Peyer's patch (tissue), 4 donors: ENCODE data around the gene FAM240A. TPM values are rescaled to one million over a fixed set of nuclear protein-coding genes. Genes with fewer than 3 reads are reported as not detected.
A peak's percentile ranks its signal among the peaks of the same experiment; 100 is the strongest.

ENCODE experiments used
- DNase-seq, 3 donors: peaks; one replicate each; pipeline ENCODE4 v3.0.0-alpha.2; 2017 to 2019
- H3K27ac ChIP-seq, 4 donors: fragments of 200-600 bp; sonication (generic); one replicate each; pipeline ENCODE4 v1.5.1; 2016 to 2019
- H3K27me3 ChIP-seq, 2 donors: fragments of 200-600 bp; sonication (generic); one replicate each; pipeline ENCODE4 v1.5.1; 2019
- H3K36me3 ChIP-seq, 3 donors: fragments of 200-600 bp; sonication (generic); one replicate each; pipeline ENCODE4 v1.5.1; 2016 to 2019
- H3K4me1 ChIP-seq, 4 donors: fragments of 200-600 bp; sonication (generic); one replicate each; pipeline ENCODE4 v1.5.1; 2016 to 2019
- H3K4me3 ChIP-seq, 4 donors: fragments of 200-600 bp; sonication (generic); 1 replicate in 3 of 4; 2 replicates in 1 of 4; pipeline ENCODE4 v1.5.1; 2016 to 2019; ENCODE audit warnings: mild to moderate bottlenecking in 1 of 4
- H3K9me3 ChIP-seq, 4 donors: fragments of 200-600 bp; sonication (generic); one replicate each; pipeline ENCODE4 v1.5.1; 2016 to 2019; ENCODE audit warnings: mild to moderate bottlenecking in 1 of 4
- CTCF ChIP-seq, 6 experiments: fragments of 450-650 bp in 4 of 6; fragments of 200-600 bp in 2 of 6; sonication (generic) in 1 of 6; IDR thresholded peaks; one replicate each; pipeline ENCODE4 v1.5.1; 2017 to 2019; ENCODE audit warnings: antibody characterized with exemption in 6 of 6, mild to moderate bottlenecking in 3 of 6, moderate library complexity in 1 of 6
- POLR2A ChIP-seq, 2 donors: fragments of 450-650 bp; IDR thresholded peaks; one replicate each; pipeline ENCODE4 v1.5.1; 2017; ENCODE audit warnings: antibody characterized with exemption in 2 of 2, mild to moderate bottlenecking in 2 of 2, moderate library complexity in 2 of 2
- total RNA-seq, 4 donors: library from RNA; depleted of rRNA; stranded (reverse); fragments of >200 nt; gene quantifications; one replicate each; pipeline ENCODE4 v1.1.0, GENCODE V29; 2016

The FAM240A gene
- total RNA-seq, 4 donors from 2014 or later, result not detected

DNA sequence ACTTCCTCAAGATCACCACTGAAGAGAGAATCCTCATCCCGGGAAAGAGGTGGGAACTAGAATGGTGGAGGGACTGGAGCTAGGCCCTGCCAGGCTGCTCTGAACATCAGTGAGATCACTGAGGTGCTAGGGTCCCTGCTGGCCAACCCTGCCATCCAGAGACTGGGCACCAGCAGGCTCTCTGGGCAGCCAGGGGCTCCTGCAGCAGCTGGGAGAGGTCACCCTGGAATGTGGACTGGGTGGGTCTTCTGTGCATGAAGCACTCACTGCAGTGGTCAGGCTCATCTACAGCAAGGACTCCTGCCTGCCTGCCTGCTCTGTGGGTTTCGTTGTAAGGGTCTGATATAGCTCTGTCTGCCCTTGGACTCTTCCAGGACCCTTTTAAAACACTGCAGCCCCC is 56.3 kb downstream of the FAM240A start:
- Histone ChIP-seq H3K27ac (no peak overlapping the region), H3K27me3 (no peaks in the 10 kb centered on the region), H3K4me1 (peaks cover 0 to 2% (median 0%) of the 10 kb centered on the region in 4 donors), H3K9me3 (no peaks in the 10 kb centered on the region), H3K36me3 (peaks cover 0 to 2% (median 0%) of the 10 kb centered on the region in 3 donors), H3K4me3 (no peak overlapping the region)
- TF ChIP-seq CTCF (IDR thresholded peaks at IDR 0.05) (no peak), POLR2A (IDR thresholded peaks at IDR 0.05) (no peak)
- peak in 1 of 3 donors; percentile 34 for DNase-seq

DNA sequence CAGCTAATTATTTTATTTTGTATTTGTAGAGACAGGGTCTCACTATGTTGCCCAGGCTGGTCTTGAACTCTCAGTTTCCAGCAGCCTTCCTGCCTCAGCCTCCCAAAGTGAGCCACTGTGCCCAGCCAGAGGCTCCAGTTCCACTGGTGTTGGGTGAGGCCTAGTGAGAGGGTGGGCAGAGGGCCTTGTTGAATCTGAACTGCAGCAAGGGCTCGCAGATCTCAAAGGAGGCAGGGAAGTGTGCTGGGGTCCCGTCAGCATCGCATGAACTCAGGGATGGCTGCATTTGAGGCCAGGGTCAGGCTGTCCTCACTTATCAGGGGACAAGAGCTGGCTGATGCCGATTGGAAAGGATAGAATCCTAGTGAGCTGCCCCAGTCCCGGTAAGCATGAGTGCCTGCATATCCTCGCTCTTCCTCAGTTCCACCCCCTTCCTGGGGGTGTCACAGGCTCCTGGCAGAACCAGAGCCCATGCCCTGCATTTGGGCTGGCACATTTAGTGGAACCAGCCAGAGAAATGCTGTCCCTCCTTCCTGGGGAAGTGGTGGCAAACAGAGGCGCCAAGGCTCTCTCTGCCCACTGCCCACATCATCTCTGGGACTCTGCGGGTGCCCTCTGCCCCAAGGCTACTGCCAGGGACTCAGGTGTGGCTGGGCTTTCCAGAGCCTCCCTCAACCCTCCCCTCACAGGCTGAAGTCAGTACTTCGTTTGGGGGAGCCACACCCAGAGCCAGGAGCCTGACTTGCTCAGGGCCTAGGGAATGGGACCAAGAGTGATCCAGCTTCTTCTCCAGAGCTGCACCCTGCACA is 57.1 kb downstream of the FAM240A start:
- DNase-seq, result peak in 1 of 3 donors; percentile 32
- Histone ChIP-seq H3K27ac (no peak overlapping the region), H3K27me3 (no peaks in the 10 kb centered on the region), H3K4me3 (no peak overlapping the region), H3K9me3 (no peaks in the 10 kb centered on the region), H3K36me3 (peaks cover 0 to 3% (median 0%) of the 10 kb centered on the region in 3 donors), H3K4me1 (no peaks in the 10 kb centered on the region)
- TF ChIP-seq POLR2A (IDR thresholded peaks at IDR 0.05), result no peak
- TF ChIP-seq CTCF (IDR thresholded peaks at IDR 0.05), result no peak

GRCh38 chr3:46670000-46670890 is 57.9 kb downstream of the FAM240A start:
- no peaks in the 10 kb centered on the region for H3K4me1 ChIP-seq
- peaks cover 0 to 3% (median 0%) of the 10 kb centered on the region in 3 donors for H3K36me3 ChIP-seq
- DNase-seq, result peak in 1 of 3 donors; percentile 30
- H3K27me3 ChIP-seq, result no peaks in the 10 kb centered on the region
- no peak overlapping the region for H3K4me3 ChIP-seq
- no peaks in the 10 kb centered on the region for H3K9me3 ChIP-seq
- TF ChIP-seq CTCF (IDR thresholded peaks at IDR 0.05) (no peak), POLR2A (IDR thresholded peaks at IDR 0.05) (no peak)
- no peak overlapping the region for H3K27ac ChIP-seq

GRCh38 chr3:46670891-46671427 is 58.6 kb downstream of the FAM240A start:
- Histone ChIP-seq H3K27ac (no peak overlapping the region), H3K4me3 (no peak overlapping the region), H3K36me3 (peaks cover 0 to 3% (median 0%) of the 10 kb centered on the region in 3 donors), H3K4me1 (no peaks in the 10 kb centered on the region), H3K27me3 (no peaks in the 10 kb centered on the region), H3K9me3 (no peaks in the 10 kb centered on the region)
- peak in 1 of 3 donors; percentile 30 for DNase-seq
- TF ChIP-seq CTCF (IDR thresholded peaks at IDR 0.05) (no peak), POLR2A (IDR thresholded peaks at IDR 0.05) (no peak)

- H3K36me3 ChIP-seq, result peaks cover 0 to 3% (median 0%) of the 10 kb centered on the region in 3 donors
- H3K27me3 ChIP-seq, result no peaks in the 10 kb centered on the region
- peak in 1 of 3 donors; percentile 39 for DNase-seq
- no peak for TF ChIP-seq CTCF (IDR thresholded peaks at IDR 0.05)
- TF ChIP-seq POLR2A (IDR thresholded peaks at IDR 0.05), result no peak
- H3K9me3 ChIP-seq, result no peaks in the 10 kb centered on the region
- H3K4me3 ChIP-seq, result no peak overlapping the region
- no peaks in the 10 kb centered on the region for H3K4me1 ChIP-seq
- no peak overlapping the region for H3K27ac ChIP-seq
Observed at GRCh38 chr3:46671541-46672348, 59.4 kb downstream of the FAM240A start.
